HG03097 (cell line): ENCODE results near the gene ZNF839.
"Not testable (repeated sequence)": the region's sequence is repeated elsewhere in the genome, so short reads cannot be mapped to it uniquely, and the experiment has no call there.

ENCODE experiments used
- ATAC-seq: cut with Tn5 transposase; IDR thresholded peaks from one replicate; pipeline ENCODE4 v1.9.1; 2021; ENCODE audit not compliant: unreplicated experiment, low FRiP score

ZNF839 gene

GRCh38 chr14:102319351-102320032 lies at the start of gene ZNF839:
ZNF839 (plus strand) TSS chr14:102319746; CDS start chr14:102319766, 20 bp downstream.
- ATAC-seq, result peak; percentile 46

DNA sequence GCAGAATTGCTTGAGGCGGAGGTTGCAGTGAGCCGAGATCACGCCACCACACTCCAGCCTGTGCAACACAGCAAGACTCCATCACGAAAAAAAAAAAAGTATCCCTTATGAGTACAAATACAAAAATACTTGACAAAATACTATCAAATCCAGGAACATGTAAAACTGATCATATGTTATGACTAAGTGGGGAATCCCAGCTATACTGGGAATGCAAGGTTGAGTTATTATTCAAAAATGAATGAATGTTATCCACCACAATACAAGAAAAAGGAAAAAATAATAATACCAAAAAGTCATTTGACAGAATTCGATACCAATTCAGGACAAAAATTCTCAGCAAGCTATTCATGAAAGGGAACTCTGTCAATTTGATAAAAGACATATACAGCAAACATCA lies 47.2 kb upstream of the ZNF839 start:
- ATAC-seq, result no peak

- no peak for ATAC-seq
These were observed 43.7 kb upstream of the ZNF839 start for GRCh38 chr14:102275866-102276265.

DNA sequence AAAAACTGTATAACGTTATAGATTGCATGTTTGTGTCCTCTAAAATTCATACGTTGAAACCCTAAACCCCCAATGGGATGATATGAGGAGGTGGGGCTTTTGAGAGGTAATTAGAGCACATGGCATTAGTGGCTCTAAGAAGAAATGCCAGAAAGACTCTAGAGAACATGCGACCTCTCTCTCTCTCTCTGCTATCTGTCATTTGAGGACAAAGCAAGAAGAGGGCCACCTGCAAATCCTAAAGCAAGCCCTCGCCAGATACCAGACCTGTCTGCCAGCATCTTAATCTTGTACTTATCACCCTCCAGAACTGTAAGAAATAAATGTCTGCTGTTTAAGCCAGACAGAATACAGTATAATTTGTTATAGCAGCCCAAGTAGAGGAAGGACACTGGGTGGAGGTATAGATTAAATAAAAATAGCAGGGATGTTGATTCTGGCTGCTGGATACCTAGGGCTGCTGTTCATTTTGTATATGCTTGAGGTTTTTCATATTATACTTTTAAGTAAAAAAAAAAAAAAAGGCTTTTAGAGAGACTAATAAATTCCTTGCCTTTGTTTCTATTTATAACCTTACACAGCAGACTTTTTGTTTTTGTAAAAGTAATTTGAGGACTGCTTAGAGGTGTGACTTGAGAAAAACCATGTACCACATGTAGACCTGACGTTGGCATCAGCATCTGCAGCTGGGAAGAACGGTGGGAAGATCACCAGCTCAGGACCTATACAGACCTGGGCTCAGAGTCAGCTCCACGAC lies 41.5 kb upstream of the ZNF839 start:
- no peak for ATAC-seq

DNA sequence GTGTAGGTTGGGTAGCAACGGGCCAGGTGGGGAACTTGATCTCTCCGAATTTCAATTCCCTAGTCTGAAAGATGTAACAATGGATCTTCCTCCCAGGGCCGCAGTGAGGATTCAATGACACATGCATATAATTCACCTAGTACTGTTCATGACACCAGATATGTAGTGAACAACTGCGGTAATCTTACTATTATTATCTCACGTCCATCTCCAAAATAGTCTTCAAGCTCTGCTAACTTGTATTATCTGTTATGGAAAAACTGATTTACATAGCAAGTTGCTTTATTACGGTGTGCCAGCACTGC lies 41.0 kb upstream of the ZNF839 start:
- no peak for ATAC-seq

GRCh38 chr14:102279282-102279681 lies 40.3 kb upstream of the ZNF839 start:
- ATAC-seq, result no peak

GRCh38 chr14:102279688-102280348 lies 39.7 kb upstream of the ZNF839 start:
- ATAC-seq, result no peak

GRCh38 chr14:102280376-102280962 lies 39.1 kb upstream of the ZNF839 start:
- no peak for ATAC-seq

DNA sequence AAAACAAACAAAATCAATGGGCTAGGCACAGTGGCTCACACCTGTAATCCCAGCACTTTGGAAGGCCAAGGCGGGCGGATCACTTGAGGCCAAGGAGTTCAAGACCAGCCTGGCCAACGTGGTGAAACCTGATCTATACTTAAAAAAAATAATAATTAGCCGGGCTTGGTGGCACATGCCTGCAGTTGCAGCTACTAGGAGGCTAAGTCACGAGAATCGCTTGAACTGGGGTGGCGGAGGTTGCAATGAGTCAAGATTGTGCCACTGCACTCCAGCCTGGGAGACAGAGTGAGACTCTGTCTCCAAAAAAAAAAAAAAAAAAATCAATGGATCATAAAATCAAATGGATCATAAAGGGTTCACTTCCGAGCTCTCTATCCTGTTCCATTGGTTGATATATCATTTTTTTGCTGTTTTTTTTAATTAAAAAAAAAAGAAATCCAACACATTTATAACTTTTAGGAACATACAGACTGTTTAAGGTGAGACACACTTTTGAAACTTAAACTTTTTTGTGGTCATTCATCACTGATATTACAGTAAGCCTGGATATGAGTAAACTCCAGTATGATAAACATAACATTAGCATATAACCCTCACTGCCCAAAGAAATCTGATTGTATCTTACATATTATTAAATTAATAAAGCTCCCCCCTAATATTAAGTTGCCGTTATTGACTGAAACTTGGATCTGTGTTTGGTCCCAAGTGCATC lies 36.6 kb upstream of the ZNF839 start:
- no peak for ATAC-seq

DNA sequence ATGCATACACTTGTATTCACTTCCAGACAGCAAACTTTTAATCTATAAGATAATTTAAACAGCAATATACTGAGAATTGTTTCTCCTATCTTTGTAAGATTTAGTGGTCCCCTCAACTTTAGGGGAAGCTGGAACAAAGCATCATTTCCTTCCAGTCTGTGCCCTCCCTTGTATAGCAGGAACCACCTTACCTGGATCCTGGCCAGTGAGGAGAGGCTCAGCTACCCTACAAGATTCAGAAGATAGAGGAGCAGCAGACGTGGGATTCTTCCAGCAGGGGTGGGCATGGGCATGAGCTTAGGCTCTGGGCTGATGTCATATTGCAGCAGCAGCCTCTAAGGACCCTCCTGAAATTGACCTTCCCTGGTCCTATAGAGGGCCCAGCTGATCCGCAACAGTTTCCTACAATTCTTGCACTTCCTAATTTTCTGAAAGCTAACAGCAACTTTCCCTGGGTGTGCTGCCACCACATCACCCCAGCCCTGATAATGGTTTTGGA lies 35.9 kb upstream of the ZNF839 start:
- no peak for ATAC-seq

DNA sequence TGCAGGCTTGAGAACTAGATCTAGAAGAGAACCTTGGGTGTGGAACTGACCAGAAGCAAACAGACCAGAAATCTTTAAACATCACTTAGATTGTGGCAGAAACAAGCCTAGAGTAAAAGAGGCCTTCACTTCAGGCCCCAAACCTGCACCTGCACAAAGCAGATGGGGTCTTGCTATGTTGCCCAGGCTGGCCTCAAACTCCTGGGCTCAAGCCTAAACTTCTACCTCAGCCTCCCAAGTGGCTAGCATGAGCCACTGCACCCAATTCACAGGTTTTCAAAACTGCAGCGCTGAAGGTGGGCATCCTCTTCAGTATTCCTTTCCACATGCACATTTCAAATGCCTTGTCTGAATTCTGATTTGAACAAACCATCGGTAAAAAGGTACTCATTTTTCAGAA lies 34.4 kb upstream of the ZNF839 start:
- ATAC-seq, result no peak

GRCh38 chr14:102288139-102288538 lies 31.4 kb upstream of the ZNF839 start:
- no peak for ATAC-seq

DNA sequence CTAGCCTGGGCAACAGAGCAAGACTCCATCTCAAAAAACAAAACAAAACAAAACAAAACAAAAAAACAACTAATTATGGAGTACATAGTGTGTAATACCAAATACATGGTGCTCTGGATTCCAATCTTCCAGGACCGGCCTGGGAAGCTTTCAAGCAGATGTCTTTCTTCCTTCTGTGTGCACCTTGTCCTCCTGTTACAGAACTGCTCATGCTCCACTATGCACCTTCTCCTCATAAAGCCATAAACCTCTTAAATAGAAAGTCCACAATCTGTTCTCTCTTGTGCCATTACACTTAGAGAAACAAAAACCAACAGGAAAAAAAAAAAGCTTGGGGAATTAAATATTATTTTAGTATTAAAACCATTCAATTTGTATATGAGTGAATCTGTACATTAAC lies 27.1 kb upstream of the ZNF839 start:
- no peak for ATAC-seq

GRCh38 chr14:102293781-102294180 lies 25.8 kb upstream of the ZNF839 start:
- ATAC-seq, result no peak

DNA sequence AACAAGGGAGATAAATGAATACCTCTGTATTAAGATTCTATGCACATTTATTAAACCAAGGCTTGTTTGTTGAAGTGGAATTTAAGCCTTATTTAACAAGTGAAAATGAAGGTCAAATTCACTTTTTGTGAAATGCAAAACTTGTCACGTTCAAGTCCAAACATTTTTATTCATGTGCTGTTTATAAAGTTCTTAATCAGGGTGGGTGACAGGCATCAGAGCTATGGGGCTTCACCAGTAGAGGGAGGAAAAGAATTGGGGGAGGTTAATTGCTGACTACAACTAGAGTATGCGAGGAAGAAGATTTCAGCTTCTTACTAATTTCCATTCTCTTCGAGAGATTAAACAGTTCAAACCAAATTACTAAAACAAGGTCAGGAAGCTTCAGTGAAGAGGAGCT lies 24.3 kb upstream of the ZNF839 start:
- no peak for ATAC-seq

DNA sequence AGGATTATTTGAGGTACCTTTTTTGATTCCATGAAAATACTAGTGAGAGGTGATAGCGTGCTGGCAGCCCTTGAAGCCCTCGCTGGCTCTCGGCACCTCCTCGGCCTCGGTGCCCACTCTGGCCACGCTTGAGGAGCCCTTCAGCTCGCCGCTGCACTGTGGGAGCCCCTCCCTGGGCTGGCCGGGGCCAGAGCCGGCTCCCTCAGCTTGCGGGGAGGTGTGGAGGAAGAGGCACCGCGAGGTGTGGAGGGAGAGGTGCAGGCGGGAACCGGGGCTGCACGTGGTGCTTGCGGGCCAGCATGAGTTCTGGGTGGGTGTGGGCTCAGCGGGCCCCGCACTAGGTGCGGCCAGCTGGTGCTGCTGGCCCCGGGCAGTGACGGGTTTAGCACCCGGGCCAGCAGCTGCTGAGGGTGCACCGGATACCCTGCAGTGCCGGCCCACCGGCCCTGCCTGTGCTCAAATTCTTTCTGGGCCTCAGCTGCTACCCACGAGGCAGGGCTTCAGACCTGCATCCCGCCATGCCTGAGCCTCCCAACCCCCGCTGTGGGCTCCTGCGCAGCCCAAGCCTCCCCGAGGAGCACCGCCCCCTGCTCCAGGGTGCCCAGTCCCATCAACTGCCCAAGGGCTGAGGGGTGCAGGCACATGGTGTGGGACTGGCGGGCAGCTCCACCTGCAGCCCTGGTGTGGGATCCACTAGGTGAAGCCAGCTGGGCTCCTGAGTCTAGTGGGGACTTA lies 21.9 kb upstream of the ZNF839 start:
- ATAC-seq, result no peak

DNA sequence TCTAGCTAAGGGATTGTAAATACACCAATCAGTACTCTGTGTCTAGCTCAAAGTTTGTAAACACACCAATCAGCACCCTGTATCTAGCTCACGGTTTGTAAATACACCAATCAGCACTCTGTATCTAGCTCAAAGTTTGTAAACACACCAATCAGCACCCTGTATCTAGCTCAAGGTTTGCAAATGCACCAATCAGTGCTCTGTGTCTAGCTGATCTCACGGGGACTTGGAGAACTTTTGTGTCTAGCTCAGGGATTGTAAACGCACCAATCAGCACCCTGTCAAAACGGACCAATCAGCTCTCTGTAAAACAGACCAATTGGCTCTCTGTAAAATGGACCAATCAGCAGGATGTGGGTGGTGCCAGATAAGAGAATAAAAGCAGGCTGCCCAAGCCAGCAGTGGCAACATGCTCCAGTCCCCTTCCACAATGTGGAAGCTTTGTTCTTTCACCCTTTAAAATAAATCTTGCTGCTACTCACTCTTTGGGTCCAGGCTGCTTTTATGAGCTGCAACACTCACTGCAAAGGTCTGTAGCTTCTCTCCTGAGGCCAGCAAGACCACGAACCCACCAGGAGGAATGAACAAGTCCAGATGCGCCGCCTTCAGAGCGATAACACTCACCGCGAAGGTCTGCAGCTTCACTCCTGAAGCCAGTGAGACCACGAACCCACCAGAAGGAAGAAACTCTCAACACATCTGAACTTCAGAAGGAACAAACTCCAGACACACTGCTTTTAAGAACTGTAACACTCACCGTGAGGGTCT lies 21.1 kb upstream of the ZNF839 start:
- not testable (repeated sequence) for ATAC-seq

- no peak for ATAC-seq
These were observed 15.9 kb upstream of the ZNF839 start for GRCh38 chr14:102303664-102304063.
